HCT116 (cell line): ENCODE data around the gene IGFBP2. TPM values are rescaled to one million over a fixed set of nuclear protein-coding genes. Genes with fewer than 3 reads are reported as not detected.

ENCODE experiments used
- ATAC-seq: fragments of 200-7000 bp; cut with Tn5 transposase; 2 replicates; pipeline ENCODE4 v1.9.1; 2020; ENCODE audit warnings: mild to moderate bottlenecking, moderate library complexity
- BruUV-seq: library from RNA; stranded (reverse); fragments of 400-500 nt; replicated peaks from 2 replicates; lab custom pipeline; 2021; lab: Mats Ljungman, UMichigan
- CTCF ChIA-PET: fragments of 300-600 bp; sonication (Branson Sonifier 250); formaldehyde crosslinking; loops from one replicate; lab custom pipeline; 2021; ENCODE audit warnings: antibody characterized with exemption; lab: Charles Lee
- POLR2A ChIA-PET: fragments of 300-600, 350-600 bp; sonication (Branson Sonifier 250); formaldehyde crosslinking; loops from one replicate; lab custom pipeline; 2021; ENCODE audit warnings: antibody characterized with exemption; lab: Charles Lee
- RAD21 ChIA-PET, 2 experiments: fragments of 300-600 bp; sonication (Branson Sonifier 250); formaldehyde crosslinking; loops; one replicate each; lab custom pipeline; 2023; ENCODE audit warnings: low total read pairs in 2 of 2; ENCODE audit not compliant: uncharacterized antibody in 2 of 2, unreplicated experiment in 2 of 2, low non-redundant PET in 1 of 2; lab: Charles Lee
- DNase-seq: peaks from one replicate; pipeline ENCODE4 v3.0.0-alpha.2; 2010; ENCODE audit warnings: low read depth, low spot score
- H2AFZ ChIP-seq: fragments of 200-600 bp; shearing (Covaris generic), sonication (generic); 2 replicates; pipeline ENCODE4 v1.6.1; 2017; ENCODE audit warnings: low read depth, mixed run types, mixed read lengths, antibody characterized with exemption, low read length; ENCODE audit not compliant: poor library complexity, severe bottlenecking
- H3K27ac ChIP-seq: 2 replicates; pipeline ENCODE4 v1.5.1; 2012; ENCODE audit warnings: low read depth, low read length
- H3K27me3 ChIP-seq: fragments of 200-600 bp; sonication (generic); 2 replicates; pipeline ENCODE4 v1.6.1; 2016; ENCODE audit warnings: mixed run types, low read length, mixed read lengths; ENCODE audit not compliant: insufficient read depth
- H3K36me3 ChIP-seq, 2 experiments: fragments of 200-500 bp in 1 of 2; fragments of 200-600 bp in 1 of 2; sonication (Bioruptor generic) in 1 of 2; sonication (generic) in 1 of 2; 2 replicates each; pipeline versions ENCODE4 v1.5.1 to v1.6.1; 2014 to 2016; ENCODE audit warnings: low read length in 2 of 2, inconsistent platforms in 1 of 2, mixed read lengths in 1 of 2, mixed run types in 1 of 2; ENCODE audit not compliant: insufficient read depth in 2 of 2, control insufficient read depth in 1 of 2
- H3K4me1 ChIP-seq, 2 experiments: fragments of 200-600 bp in 1 of 2; sonication (generic) in 1 of 2; 2 replicates each; pipeline versions ENCODE4 v1.5.1 to v1.6.1; 2012 to 2017; ENCODE audit warnings: low read length in 2 of 2, inconsistent platforms in 1 of 2, mild to moderate bottlenecking in 1 of 2, mixed read lengths in 1 of 2, mixed run types in 1 of 2, moderate library complexity in 1 of 2; ENCODE audit not compliant: insufficient read depth in 2 of 2, control insufficient read depth in 1 of 2
- H3K4me2 ChIP-seq: fragments of 200-600 bp; sonication (generic); 2 replicates; pipeline ENCODE4 v1.6.1; 2017; ENCODE audit warnings: mixed run types, low read length, mixed read lengths
- H3K4me3 ChIP-seq, 2 experiments: fragments of 200-600 bp in 1 of 2; sonication (generic) in 1 of 2; replicated peaks in 1 of 2; 2 replicates each; pipeline ENCODE4 v1.5.1; 2011 to 2016; ENCODE audit warnings: low read length in 2 of 2, control low read depth in 1 of 2, low read depth in 1 of 2, mild to moderate bottlenecking in 1 of 2, mixed read lengths in 1 of 2, mixed run types in 1 of 2
- H3K79me2 ChIP-seq: fragments of 200-600 bp; sonication (generic); 2 replicates; pipeline ENCODE4 v1.6.1; 2017; ENCODE audit warnings: mild to moderate bottlenecking, mixed run types, low read length, moderate library complexity, mixed read lengths; ENCODE audit not compliant: insufficient read depth
- H3K9ac ChIP-seq: fragments of 200-600 bp; sonication (generic); 2 replicates; pipeline ENCODE4 v1.6.1; 2016; ENCODE audit warnings: low read length, mixed read lengths
- H3K9me2 ChIP-seq: fragments of 200-600 bp; sonication (generic), shearing (Covaris generic); 2 replicates; pipeline ENCODE4 v1.6.1; 2017; ENCODE audit warnings: mixed run types, mild to moderate bottlenecking, moderate library complexity; ENCODE audit not compliant: insufficient read depth
- H3K9me3 ChIP-seq, 2 experiments: fragments of 200-500 bp in 1 of 2; fragments of 200-600 bp in 1 of 2; sonication (Bioruptor generic) in 1 of 2; sonication (generic) in 1 of 2; 2 replicates each; pipeline ENCODE4 v1.6.1; 2014 to 2017; ENCODE audit warnings: low read length in 2 of 2, mixed read lengths in 2 of 2, inconsistent platforms in 1 of 2, low read depth in 1 of 2, mild to moderate bottlenecking in 1 of 2, mixed run types in 1 of 2, moderate library complexity in 1 of 2; ENCODE audit not compliant: control insufficient read depth in 1 of 2, insufficient read depth in 1 of 2
- H4K20me1 ChIP-seq: fragments of 200-600 bp; sonication (generic), shearing (Covaris generic); 2 replicates; pipeline ENCODE4 v1.6.1; 2017; ENCODE audit warnings: mixed run types, mild to moderate bottlenecking, moderate library complexity; ENCODE audit not compliant: insufficient read depth
- CTCF ChIP-seq, 3 experiments: fragments of 200-600 bp in 1 of 3; sonication (generic) in 1 of 3; IDR thresholded peaks in 2 of 3; conservative IDR thresholded peaks in 1 of 3; 2 replicates each; pipeline ENCODE4 v1.5.1; 2012 to 2017; ENCODE audit warnings: low read depth in 2 of 3, low read length in 2 of 3, antibody characterized with exemption in 1 of 3, borderline replicate concordance in 1 of 3, control low read depth in 1 of 3, mild to moderate bottlenecking in 1 of 3, mixed read lengths in 1 of 3, mixed run types in 1 of 3, moderate library complexity in 1 of 3; ENCODE audit not compliant: insufficient read depth in 1 of 3
- EZH2 ChIP-seq: fragments of 200-600 bp; sonication (generic); IDR thresholded peaks from 2 replicates; pipeline ENCODE4 v1.6.1; 2017; ENCODE audit warnings: antibody characterized with exemption, mixed run types
- FOSL1 ChIP-seq: IDR thresholded peaks from 2 replicates; pipeline ENCODE4 v1.6.1; 2012; ENCODE audit warnings: low read depth
- MAX ChIP-seq: IDR thresholded peaks from 2 replicates; pipeline ENCODE4 v1.6.1; 2012
- SIN3A ChIP-seq: IDR thresholded peaks from 2 replicates; pipeline ENCODE4 v1.6.1; 2012; ENCODE audit warnings: low read depth
- SP1 ChIP-seq: IDR thresholded peaks from 2 replicates; pipeline ENCODE4 v1.6.1; 2012; ENCODE audit warnings: low read depth
- SRF ChIP-seq: IDR thresholded peaks from 2 replicates; pipeline ENCODE4 v1.6.1; 2012; ENCODE audit warnings: low read depth
- TCF7L2 ChIP-seq: IDR thresholded peaks from 2 replicates; pipeline ENCODE4 v1.7.0; 2011; ENCODE audit warnings: borderline replicate concordance, inconsistent platforms; ENCODE audit not compliant: insufficient read depth, insufficient read length; ENCODE audit errors: extremely low read depth
- ZBTB33 ChIP-seq: IDR thresholded peaks from 2 replicates; pipeline ENCODE4 v1.6.1; 2011; ENCODE audit warnings: mild to moderate bottlenecking, low read length, moderate library complexity; ENCODE audit not compliant: insufficient replicate concordance; ENCODE audit errors: extremely low read depth
- ZFX ChIP-seq: fragments of 450-650 bp; IDR thresholded peaks from 2 replicates; pipeline ENCODE4 v1.6.1; 2017
- ZNF274 ChIP-seq: fragments of 200-500 bp; sonication (Bioruptor generic); IDR thresholded peaks from 2 replicates; pipeline ENCODE4 v1.6.1; 2014; ENCODE audit warnings: mild to moderate bottlenecking, low read depth, low read length, inconsistent platforms
- intact Hi-C: fragments of 100-400 bp; cut with micrococcal nuclease; formaldehyde crosslinking; loops from 2 replicates; pipeline ENCODE4 v1.10.0; 2022
- total RNA-seq: library from RNA; stranded (reverse); gene quantifications from one replicate; pipeline ENCODE4 v1.2.1, GENCODE V29; 2021; ENCODE audit not compliant: unreplicated experiment
- TF ChIP-seq, protein P1 (sequence below): IDR thresholded peaks from 2 replicates; pipeline ENCODE4 v1.6.1; 2012

IGFBP2 gene
- total RNA-seq, 1 experiment from 2014 or later: 143 TPM

DNA sequence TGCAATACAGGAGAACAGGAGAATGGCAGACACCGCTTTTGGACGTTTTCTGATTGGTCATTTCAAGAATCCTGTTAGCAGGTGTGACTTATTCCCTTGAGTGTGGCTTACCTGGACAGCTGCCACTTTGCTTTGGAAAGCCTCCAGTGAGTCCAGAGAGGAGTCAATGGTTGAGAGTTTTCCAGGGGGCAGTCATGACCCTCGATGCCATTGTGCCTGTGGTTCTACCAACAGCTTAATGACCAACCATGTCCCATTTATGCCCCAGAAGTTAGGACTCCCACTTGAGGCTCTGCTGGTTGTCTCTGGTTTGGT is 12.4 kb downstream of the IGFBP2 start (continued):
- TF ChIP-seq FOSL1 (no peak), SRF (no peak), SP1 (no peak)

- DNase-seq: no peak
- CTCF ChIA-PET: no interaction called here
- Histone ChIP-seq H3K9me2 (no peaks in the 10 kb centered on the region), H3K4me3 (no peak overlapping the region), H3K27me3 (no peaks in the 10 kb centered on the region), H3K4me1 (peaks cover 2 to 15% of the 10 kb centered on the region in 2 experiments; a peak in 1 of 4 replicates), H3K9ac (no peak overlapping the region), H2AFZ (no peak overlapping the region), H3K36me3 (0 out of 4 replicates have a peak, but pooled peaks cover 2 to 3% of the 10 kb centered on the region in 2 experiments), H4K20me1 (no peaks in the 10 kb centered on the region), H3K79me2 (peaks cover 3% of the 10 kb centered on the region; the same call in 1 of the 2 replicates), H3K4me2 (no peak overlapping the region), H3K27ac (no peak overlapping the region), H3K9me3 (no peaks in the 10 kb centered on the region)
- intact Hi-C loops: no loop called here
- no peak for ATAC-seq
- BruUV-seq: no TSS peak
- TF ChIP-seq MAX: no peak
- no peak for TF ChIP-seq ZBTB33
- no peak for TF ChIP-seq SIN3A
- no peak for TF ChIP-seq TCF7L2
- no peak for TF ChIP-seq CTCF (IDR thresholded peaks at IDR 0.05 in 2 of 3, conservative IDR thresholded peaks at IDR 0.05 in 1 of 3; ENCODE audit: borderline replicate concordance in 1 of 3, insufficient read depth in 1 of 3, low read depth in 2 of 3, low read length in 2 of 3)
- TF ChIP-seq, protein P1, sequence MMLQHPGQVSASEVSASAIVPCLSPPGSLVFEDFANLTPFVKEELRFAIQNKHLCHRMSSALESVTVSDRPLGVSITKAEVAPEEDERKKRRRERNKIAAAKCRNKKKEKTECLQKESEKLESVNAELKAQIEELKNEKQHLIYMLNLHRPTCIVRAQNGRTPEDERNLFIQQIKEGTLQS: no peak
- no peak for TF ChIP-seq FOSL1
- TF ChIP-seq ZFX: no peak
- TF ChIP-seq ZNF274: no peak
- TF ChIP-seq EZH2: no peak
- RAD21 ChIA-PET: no interaction called here
- POLR2A ChIA-PET: no interaction called here
Measured at GRCh38 chr2:216646116-216646515, 12.9 kb downstream of the IGFBP2 start.
